Lower leg skin (tissue), 3 donors: Measurements from ENCODE around the gene OVCA2.

Source experiments
- POLR2A ChIP-seq, 2 donors: fragments of 450-650 bp; IDR thresholded peaks; one replicate each; pipeline ENCODE4 v1.6.1; 2016 to 2017; ENCODE audit warnings: antibody characterized with exemption in 2 of 2, mild to moderate bottlenecking in 1 of 2, moderate library complexity in 1 of 2
- TF ChIP-seq, protein P1 (sequence below), 3 donors: fragments of 450-650 bp; IDR thresholded peaks; one replicate each; pipeline ENCODE4 v1.5.1; 2016; ENCODE audit warnings: antibody characterized with exemption in 3 of 3, mild to moderate bottlenecking in 3 of 3, moderate library complexity in 2 of 3

- TF ChIP-seq, protein P1, sequence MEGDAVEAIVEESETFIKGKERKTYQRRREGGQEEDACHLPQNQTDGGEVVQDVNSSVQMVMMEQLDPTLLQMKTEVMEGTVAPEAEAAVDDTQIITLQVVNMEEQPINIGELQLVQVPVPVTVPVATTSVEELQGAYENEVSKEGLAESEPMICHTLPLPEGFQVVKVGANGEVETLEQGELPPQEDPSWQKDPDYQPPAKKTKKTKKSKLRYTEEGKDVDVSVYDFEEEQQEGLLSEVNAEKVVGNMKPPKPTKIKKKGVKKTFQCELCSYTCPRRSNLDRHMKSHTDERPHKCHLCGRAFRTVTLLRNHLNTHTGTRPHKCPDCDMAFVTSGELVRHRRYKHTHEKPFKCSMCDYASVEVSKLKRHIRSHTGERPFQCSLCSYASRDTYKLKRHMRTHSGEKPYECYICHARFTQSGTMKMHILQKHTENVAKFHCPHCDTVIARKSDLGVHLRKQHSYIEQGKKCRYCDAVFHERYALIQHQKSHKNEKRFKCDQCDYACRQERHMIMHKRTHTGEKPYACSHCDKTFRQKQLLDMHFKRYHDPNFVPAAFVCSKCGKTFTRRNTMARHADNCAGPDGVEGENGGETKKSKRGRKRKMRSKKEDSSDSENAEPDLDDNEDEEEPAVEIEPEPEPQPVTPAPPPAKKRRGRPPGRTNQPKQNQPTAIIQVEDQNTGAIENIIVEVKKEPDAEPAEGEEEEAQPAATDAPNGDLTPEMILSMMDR (IDR thresholded peaks at IDR 0.05) = peak in 2 of 3 donors; percentile 21 to 75
- no peak for TF ChIP-seq POLR2A (IDR thresholded peaks at IDR 0.05)
These were observed 12.9 kb downstream of the OVCA2 start, which contains the start of gene HIC1 for GRCh38 chr17:2054512-2055291.
